ENCODE results near the gene CDPF1.

CDPF1 gene

DNA sequence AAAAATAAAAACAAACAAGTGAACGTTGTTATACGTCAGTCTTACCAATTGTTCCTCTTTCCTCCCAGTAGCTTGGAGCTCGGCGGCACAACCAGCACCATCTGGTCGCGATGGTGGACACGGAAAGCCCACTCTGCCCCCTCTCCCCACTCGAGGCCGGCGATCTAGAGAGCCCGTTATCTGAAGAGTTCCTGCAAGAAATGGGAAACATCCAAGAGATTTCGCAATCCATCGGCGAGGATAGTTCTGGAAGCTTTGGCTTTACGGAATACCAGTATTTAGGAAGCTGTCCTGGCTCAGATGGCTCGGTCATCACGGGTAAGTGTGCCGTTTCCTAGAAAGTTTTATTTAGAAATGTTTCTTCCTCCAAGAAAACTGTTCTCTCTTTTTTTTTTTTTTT, 51.8 kb downstream of the CDPF1 start:
- Histone ChIP-seq H3K4me3 (ENCODE audit: low read depth, low read length) (no peak overlapping the region), H3K27me3 (no peaks in the 10 kb centered on the region), H3K36me3 (no peaks in the 10 kb centered on the region), H3K9me3 (no peaks in the 10 kb centered on the region), H3K4me1 (peaks cover 8% of the 10 kb centered on the region; the same call in 1 of the 2 replicates)
- no peak for DNase-seq
- TF ChIP-seq CTCF (IDR thresholded peaks at IDR 0.05; ENCODE audit: low read depth, low read length) = no peak

GRCh38 chr22:46196278-46196677, 53.8 kb downstream of the CDPF1 start:
- H3K4me3 ChIP-seq (ENCODE audit: low read depth, low read length) = no peak overlapping the region
- no peaks in the 10 kb centered on the region for H3K36me3 ChIP-seq
- no peaks in the 10 kb centered on the region for H3K27me3 ChIP-seq
- H3K9me3 ChIP-seq = no peaks in the 10 kb centered on the region
- no peak for DNase-seq
- H3K4me1 ChIP-seq = peaks cover 8% of the 10 kb centered on the region; the same call in 1 of the 2 replicates
- TF ChIP-seq CTCF (IDR thresholded peaks at IDR 0.05; ENCODE audit: low read depth, low read length) = no peak

- Histone ChIP-seq H3K4me1 (peaks cover 8% of the 10 kb centered on the region; the same call in 1 of the 2 replicates), H3K9me3 (no peaks in the 10 kb centered on the region), H3K36me3 (no peaks in the 10 kb centered on the region), H3K27me3 (no peaks in the 10 kb centered on the region), H3K4me3 (ENCODE audit: low read depth, low read length) (no peak overlapping the region)
- TF ChIP-seq CTCF (IDR thresholded peaks at IDR 0.05; ENCODE audit: low read depth, low read length) = no peak
- DNase-seq = no peak
Measured at GRCh38 chr22:46195487-46196165, 54.5 kb downstream of the CDPF1 start.

All from BE2C (cell line).